Stimulated activated naive CD8-positive, alpha-beta T cell treated with anti-CD3 and anti-CD28 coated beads, Interleukin-15, amount 100 ng/mL, for 72 hours (primary cell): Measurements from ENCODE around the gene CXCR3.
"Not testable (repeated sequence)": the region's sequence is repeated elsewhere in the genome, so short reads cannot be mapped to it uniquely, and the experiment has no call there.

Experiments used
- ATAC-seq: fragments of 150-1000 bp; cut with Tn5 transposase; 2 replicates; pipeline ENCODE4 v1.10.0; 2021; ENCODE audit warnings: mild to moderate bottlenecking, moderate library complexity
- DNase-seq, 2 donors: peaks; one replicate each; pipeline ENCODE4 v3.0.0; 2021 to 2022
- H3K27ac Mint-ChIP-seq, 2 donors: one replicate each; pipeline ENCODE4 v1.8.0; 2022; ENCODE audit warnings: mild to moderate bottlenecking in 2 of 2, mixed read lengths in 2 of 2, moderate library complexity in 2 of 2
- H3K27me3 Mint-ChIP-seq: one replicate; pipeline ENCODE4 v1.8.0; 2022; ENCODE audit warnings: mixed read lengths
- H3K4me1 Mint-ChIP-seq: one replicate; pipeline ENCODE4 v1.8.0; 2022; ENCODE audit warnings: mild to moderate bottlenecking, mixed read lengths
- H3K4me3 Mint-ChIP-seq, 2 donors: one replicate each; pipeline ENCODE4 v1.8.0; 2022; ENCODE audit warnings: mild to moderate bottlenecking in 2 of 2, mixed read lengths in 2 of 2, moderate library complexity in 1 of 2
- H3K9me3 Mint-ChIP-seq, 2 donors: one replicate each; pipeline ENCODE4 v1.8.0; 2022; ENCODE audit warnings: mixed read lengths in 2 of 2

Gene CXCR3

DNA sequence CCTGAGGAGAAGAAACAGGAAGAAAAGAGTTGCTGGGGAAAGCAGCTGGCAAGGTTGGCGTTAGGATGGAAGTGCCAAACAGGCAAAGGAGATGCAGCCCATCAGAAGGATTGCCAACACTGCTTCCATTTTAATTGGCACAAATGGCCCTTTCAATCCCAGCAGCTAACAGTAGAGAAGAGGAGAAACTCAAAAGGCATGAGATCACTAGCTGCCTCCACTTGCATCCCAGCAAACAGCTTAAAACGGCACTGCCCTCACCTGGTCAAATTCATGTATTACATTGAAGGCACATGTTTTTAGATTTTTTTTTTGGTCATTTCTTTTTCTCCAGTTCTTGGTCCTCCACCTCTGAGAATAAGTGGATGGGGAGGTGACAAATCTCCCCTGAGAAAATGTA is 34.1 kb upstream of the CXCR3 start:
- Mint-ChIP-seq H3K27me3 (no peaks in the 10 kb centered on the region), H3K4me1 (peaks cover 36% of the 10 kb centered on the region), H3K4me3 (no peak overlapping the region), H3K27ac (no peak overlapping the region), H3K9me3 (no peaks in the 10 kb centered on the region)
- ATAC-seq, result peak; percentile 59
- DNase-seq, result peak; percentile 50 to 53

DNA sequence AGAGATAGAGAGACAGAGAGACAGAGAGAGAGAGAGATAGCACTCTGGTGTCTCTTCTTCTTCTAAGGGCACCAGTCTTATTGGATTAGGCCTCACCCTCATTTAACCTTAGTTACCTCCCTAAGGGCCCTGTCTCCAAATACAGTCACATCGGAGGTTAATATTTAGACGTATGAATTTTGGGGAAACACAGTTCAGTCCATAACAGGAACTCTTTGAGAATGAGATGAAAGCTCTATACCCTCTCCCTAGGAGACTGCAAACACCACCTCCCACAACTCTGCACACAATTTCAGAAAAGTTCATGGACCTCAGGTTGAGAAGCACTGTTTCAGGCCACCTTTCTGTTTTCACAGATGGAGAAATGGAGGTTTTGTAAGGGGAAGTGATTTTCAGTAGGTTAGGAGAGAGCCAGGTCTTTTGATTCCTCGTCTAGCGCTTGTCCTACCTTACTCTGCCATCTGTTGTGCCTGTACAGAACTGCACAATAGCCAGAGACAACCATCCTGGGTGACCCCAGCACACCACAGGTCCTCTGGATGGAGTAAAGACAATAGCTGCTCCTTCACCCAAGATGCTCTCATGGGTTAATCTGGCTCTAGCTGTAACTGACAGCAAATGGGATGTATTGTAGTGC is 32.1 kb upstream of the CXCR3 start:
- peaks cover 36% of the 10 kb centered on the region for H3K4me1 Mint-ChIP-seq
- peak overlapping the region in 1 of 2 donors; percentile 74 for H3K27ac Mint-ChIP-seq
- peak; percentile 99 for ATAC-seq
- no peaks in the 10 kb centered on the region for H3K27me3 Mint-ChIP-seq
- no peaks in the 10 kb centered on the region for H3K9me3 Mint-ChIP-seq
- DNase-seq, result peak; percentile 33 to 53
- no peak overlapping the region for H3K4me3 Mint-ChIP-seq

DNA sequence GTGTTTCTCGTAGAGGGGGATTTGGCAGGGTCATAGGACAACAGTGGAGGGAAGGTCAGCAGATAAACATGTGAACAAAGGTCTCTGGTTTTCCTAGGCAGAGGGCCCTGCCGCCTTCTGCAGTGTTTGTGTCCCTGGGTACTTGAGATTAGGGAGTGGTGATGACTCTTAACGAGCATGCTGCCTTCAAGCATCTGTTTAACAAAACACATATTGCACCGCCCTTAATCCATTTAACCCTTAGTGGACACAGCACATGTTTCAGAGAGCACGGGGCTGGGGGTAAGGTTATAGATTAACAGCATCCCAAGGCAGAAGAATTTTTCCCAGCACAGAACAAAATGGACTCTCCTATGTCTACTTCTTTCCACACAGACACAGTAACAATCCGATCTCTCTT is 26.1 kb upstream of the CXCR3 start:
- H3K4me1 Mint-ChIP-seq, result peaks cover 18% of the 10 kb centered on the region

DNA sequence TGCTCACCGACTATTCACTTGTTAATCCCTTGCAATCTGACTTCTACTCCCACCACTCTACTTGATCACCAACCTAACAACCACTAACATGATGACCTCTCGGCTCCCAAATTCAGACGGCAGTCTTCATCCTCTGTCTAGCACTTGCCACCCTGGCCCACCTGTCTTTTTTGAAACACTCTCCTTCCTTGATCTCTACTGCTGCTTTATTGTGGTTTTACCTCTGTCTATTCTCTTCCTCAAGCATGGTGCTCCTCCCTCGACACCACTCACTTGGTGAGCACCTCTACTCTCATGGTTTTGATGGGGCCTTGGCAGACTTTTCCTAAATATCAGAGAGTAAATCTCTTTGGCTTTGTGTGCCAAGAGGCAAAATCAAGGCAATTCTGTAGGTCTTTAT is 21.7 kb upstream of the CXCR3 start:
- Mint-ChIP-seq H3K27me3 (no peaks in the 10 kb centered on the region), H3K27ac (no peak overlapping the region), H3K9me3 (no peaks in the 10 kb centered on the region), H3K4me3 (no peak overlapping the region), H3K4me1 (peaks cover 7% of the 10 kb centered on the region)
- ATAC-seq (no peak), DNase-seq (no peak)

More for the DNA sequence above, 26.1 kb upstream of the CXCR3 start:
- not testable (repeated sequence) for H3K27ac Mint-ChIP-seq, H3K4me3 Mint-ChIP-seq, ATAC-seq, DNase-seq, H3K9me3 Mint-ChIP-seq, H3K27me3 Mint-ChIP-seq

DNA sequence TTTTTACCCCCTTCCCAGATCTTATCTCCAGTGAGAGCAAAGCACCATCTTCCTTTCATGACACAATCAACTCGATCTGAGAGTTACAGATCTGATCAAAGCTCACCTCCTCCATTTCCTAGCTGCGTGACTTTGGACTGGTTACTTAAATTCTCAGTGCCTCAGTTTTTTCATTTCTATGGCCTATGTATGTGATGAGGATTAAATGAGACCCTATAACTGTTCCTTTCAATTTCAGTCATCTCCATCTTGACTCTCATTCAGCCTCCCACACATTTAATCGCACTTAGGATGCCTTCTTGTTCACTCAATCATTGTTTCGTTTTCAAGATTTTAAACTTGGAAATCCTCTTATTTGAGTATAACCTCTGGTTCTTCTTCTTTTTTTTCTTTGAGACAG is 20.1 kb upstream of the CXCR3 start:
- DNase-seq (no peak), ATAC-seq (peak; percentile 55)
- Mint-ChIP-seq H3K9me3 (no peaks in the 10 kb centered on the region), H3K4me3 (no peak overlapping the region), H3K27me3 (no peaks in the 10 kb centered on the region), H3K27ac (no peak overlapping the region), H3K4me1 (peaks cover 11% of the 10 kb centered on the region)

DNA sequence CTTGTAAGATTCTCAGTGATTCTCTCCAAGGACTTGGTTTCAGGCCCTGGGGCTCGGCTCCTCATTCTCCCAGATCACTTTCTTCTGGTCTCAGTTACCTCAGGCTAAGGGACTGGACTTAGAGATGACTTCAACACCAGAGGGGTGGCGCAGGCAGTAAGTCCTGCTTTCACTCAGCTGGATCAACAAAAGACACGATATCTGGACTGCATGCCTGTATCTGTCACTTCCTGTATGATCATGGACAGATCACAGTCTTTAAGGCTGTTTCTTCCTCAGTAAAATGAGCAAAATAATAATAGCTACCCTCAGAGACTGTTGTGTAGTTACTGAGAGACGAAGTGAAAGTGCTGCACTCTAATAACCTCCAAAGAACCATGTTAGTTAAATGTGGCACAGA is 19.5 kb upstream of the CXCR3 start:
- H3K9me3 Mint-ChIP-seq, result no peaks in the 10 kb centered on the region
- ATAC-seq (peak; percentile 58), DNase-seq (no peak)
- no peak overlapping the region for H3K27ac Mint-ChIP-seq
- H3K27me3 Mint-ChIP-seq, result no peaks in the 10 kb centered on the region
- H3K4me1 Mint-ChIP-seq, result peaks cover 17% of the 10 kb centered on the region
- H3K4me3 Mint-ChIP-seq, result no peak overlapping the region

DNA sequence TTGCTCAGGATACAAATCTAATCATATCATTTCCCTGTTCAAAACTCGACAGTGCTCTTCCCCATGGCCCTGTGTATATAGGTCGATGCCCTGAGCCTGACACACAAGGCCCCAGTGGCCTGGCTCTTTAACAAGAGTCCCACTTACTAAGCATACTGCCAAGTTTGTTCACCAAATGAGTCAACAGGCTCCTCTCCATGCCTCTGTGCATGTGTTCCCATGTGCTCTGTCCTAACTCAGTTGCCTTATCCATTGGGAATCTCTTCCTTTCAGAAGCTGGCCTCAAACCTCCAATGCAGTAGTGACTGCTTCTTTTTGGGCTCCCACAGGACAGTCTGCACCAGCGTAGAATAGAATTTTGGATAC is 18.9 kb upstream of the CXCR3 start:
- no peaks in the 10 kb centered on the region for H3K27me3 Mint-ChIP-seq
- peaks cover 22% of the 10 kb centered on the region for H3K4me1 Mint-ChIP-seq
- H3K4me3 Mint-ChIP-seq, result peak overlapping the region; percentile 57 to 74
- peak; percentile 74 for ATAC-seq
- no peak overlapping the region for H3K27ac Mint-ChIP-seq
- no peak for DNase-seq
- no peaks in the 10 kb centered on the region for H3K9me3 Mint-ChIP-seq

DNA sequence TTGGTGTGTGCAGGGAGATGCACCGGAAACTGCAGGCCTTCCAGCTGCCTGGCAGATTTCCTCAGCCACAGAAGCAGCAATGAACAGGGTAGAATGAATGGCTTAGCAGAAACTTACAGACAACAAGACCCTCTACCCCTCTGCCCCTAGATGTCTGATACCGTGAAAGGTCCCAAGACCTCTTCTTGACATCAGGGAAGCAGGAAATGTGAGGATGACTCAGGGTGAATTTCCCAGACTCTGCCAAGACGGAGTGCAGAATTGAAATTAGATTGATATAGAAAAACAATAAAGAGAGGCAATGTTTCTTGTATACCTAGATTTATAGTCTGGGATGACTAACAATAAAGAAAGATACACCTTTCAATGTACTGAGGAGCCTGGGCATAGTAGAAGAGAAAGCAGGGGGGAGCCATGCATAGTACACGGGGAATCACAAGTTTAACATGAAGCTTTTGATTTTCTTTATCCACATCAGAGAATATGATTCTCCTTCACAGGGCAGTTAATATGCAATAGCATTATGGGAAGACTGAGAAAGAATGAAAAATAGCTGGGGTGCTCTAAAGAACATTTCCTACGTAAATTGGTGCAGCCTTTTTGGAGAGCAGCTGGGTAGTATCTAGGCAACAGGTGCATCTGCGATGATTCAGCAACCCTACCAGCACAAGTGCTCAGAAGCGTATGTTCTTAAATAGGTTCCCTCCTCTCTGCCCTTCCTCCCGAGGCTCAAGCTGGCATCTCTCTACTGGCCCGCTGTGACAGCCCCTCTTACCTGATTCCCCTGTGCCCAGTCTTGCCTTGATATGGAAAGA is 18.3 kb upstream of the CXCR3 start:
- Mint-ChIP-seq H3K4me1 (peaks cover 22% of the 10 kb centered on the region), H3K4me3 (peak overlapping the region; percentile 57 to 74), H3K9me3 (no peaks in the 10 kb centered on the region), H3K27ac (peak overlapping the region in 1 of 2 donors; percentile 77), H3K27me3 (no peaks in the 10 kb centered on the region)
- no peak for DNase-seq
- peak; percentile 78 for ATAC-seq

DNA sequence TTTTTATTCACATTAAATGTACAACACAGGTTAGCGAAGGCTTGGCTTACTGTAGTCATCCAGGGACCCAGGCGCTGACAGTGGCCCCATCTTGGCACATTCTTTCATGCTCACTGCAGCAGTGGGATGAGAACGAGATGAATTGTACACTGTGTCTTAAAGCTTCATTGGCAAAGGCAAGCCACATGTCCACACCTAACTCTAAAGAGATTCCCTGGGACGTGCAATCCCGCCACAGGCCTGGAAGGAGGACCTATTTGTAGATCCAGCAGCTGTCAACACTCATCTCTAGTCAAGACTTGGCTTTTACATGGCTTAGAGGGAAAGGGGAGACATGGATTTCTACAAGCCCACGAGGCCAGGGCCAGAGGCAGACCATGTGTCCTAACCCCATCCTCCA is 16.1 kb upstream of the CXCR3 start:
- ATAC-seq (no peak), DNase-seq (no peak)
- no peaks in the 10 kb centered on the region for H3K9me3 Mint-ChIP-seq
- H3K27ac Mint-ChIP-seq, result peak overlapping the region in 1 of 2 donors; percentile 86
- no peak overlapping the region for H3K4me3 Mint-ChIP-seq
- no peaks in the 10 kb centered on the region for H3K27me3 Mint-ChIP-seq
- H3K4me1 Mint-ChIP-seq, result peaks cover 21% of the 10 kb centered on the region

DNA sequence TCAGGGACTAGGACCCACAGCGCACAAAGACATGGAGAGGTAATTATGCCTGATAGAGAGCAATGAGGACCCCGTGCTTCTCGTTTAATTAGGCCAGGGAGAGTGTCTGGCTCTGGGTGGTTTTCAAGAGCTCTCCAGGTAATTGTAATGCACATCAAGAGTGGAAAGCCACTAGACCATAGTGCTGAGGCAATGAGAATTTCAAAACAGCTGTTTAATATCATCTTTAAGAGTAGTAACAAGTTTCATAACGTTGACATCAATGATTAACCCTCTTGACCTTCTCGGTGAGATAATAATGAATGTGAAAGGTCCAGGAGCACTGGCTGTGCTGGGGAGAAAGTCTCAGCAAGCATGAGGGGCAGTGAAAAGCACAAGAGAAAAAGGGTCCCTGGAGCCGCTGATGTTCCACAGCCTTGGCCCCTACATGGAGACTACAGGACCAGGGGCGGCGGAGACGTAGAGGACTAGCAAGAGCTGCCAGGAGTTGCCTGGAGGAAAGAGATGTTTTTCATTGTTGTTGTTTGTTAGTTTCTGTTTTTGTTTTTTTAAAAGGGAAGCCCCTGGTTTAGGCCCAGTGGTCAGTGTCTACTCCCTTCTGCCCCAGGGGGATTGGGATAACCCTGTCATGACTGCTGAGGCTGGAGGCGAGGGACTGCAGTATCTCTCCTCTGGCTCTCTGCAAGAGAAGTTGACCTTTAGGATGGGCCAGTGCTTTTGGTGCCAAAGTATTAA is 14.8 kb upstream of the CXCR3 start:
- no peaks in the 10 kb centered on the region for H3K27me3 Mint-ChIP-seq
- ATAC-seq (no peak), DNase-seq (no peak)
- no peak overlapping the region for H3K27ac Mint-ChIP-seq
- no peaks in the 10 kb centered on the region for H3K9me3 Mint-ChIP-seq
- H3K4me3 Mint-ChIP-seq, result no peak overlapping the region
- peaks cover 29% of the 10 kb centered on the region for H3K4me1 Mint-ChIP-seq

DNA sequence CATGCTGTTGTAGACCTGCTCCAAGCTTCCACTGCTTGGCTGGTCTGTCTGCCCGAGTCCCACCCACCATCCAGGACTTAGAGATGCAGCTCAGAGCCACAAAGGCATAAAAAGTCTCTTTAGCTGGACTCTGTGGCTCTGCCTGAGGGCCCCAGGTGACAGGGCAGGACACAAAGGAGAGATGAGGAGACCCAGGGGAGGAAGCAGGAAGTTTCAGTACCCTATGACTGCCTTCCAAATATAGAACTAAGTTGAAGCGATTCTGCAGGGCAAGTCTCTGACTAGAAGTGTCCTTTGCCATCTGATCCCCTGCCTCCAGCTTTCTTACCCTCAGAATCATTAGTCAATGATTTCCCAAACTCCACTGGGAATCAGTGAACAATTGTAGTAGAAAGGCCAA is 11.2 kb upstream of the CXCR3 start:
- Mint-ChIP-seq H3K27ac (no peak overlapping the region), H3K27me3 (no peaks in the 10 kb centered on the region), H3K4me3 (no peak overlapping the region), H3K9me3 (no peaks in the 10 kb centered on the region), H3K4me1 (peaks cover 41% of the 10 kb centered on the region)
- DNase-seq (no peak), ATAC-seq (no peak)

DNA sequence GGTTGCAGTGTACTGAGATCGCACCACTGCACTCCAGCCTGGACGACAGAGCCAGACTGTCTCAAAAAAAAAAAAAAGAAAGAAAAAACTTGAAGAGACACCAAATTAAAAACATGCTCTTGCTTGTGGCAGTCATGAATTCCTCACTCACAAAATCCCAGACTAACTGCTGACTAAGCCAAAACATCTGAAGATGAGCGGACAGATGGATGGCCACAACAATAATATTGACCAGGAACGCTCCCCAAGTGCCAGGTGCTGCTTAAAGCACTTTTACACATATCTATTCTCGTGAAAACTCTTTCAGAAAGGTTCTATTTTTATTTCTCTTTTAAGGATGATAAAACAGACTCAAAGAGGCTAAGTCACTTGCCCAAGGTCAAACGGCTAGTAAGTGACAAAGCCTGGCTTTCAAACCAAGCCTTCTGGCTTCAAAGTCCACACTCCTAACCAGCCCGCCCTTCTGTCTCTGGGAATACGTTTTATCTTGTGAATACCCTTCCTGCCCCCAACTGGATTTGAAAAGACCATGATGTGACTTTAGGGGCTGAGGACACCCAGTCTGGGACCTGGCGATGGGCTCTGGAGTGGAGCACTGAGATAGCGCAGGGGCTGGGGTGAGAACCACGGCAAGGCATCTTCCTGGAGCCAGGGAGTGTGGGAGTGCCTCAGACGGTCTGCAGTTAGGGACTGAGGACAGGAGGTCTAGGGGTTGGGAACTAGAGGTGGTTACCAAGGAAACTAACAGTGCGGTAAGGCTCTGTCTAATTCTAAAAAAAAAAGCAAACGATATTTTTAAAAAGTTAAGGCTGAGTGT is 9.5 kb upstream of the CXCR3 start:
- Mint-ChIP-seq H3K27ac (no peak overlapping the region), H3K4me1 (peaks cover 48% of the 10 kb centered on the region), H3K27me3 (no peaks in the 10 kb centered on the region), H3K4me3 (no peak overlapping the region), H3K9me3 (no peaks in the 10 kb centered on the region)
- DNase-seq, result no peak
- ATAC-seq, result no peak

DNA sequence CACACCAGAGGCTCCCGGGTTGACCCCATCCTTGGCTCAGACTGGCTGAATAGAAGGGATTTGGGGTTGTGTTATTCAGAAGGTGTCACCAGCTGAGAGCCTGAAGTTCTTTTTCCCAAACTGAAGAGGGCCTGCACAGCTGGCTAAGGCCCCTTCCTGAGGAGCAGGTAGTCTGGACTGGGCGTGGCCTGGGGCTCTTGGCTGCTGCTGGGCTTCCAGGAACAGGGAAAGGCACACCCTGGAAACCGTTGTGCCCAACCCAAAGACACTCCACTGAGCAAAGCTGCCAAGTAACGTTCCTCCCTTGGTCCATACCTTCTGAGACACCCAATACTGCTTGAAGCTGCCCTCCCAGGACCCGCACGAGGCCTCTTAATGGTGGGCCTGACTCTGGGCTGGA is 8.3 kb upstream of the CXCR3 start:
- peaks cover 55% of the 10 kb centered on the region for H3K4me1 Mint-ChIP-seq
- no peak for DNase-seq
- H3K27me3 Mint-ChIP-seq, result no peaks in the 10 kb centered on the region
- H3K27ac Mint-ChIP-seq, result peak overlapping the region in 1 of 2 donors; percentile 63
- no peak overlapping the region for H3K4me3 Mint-ChIP-seq
- no peaks in the 10 kb centered on the region for H3K9me3 Mint-ChIP-seq
- no peak for ATAC-seq

DNA sequence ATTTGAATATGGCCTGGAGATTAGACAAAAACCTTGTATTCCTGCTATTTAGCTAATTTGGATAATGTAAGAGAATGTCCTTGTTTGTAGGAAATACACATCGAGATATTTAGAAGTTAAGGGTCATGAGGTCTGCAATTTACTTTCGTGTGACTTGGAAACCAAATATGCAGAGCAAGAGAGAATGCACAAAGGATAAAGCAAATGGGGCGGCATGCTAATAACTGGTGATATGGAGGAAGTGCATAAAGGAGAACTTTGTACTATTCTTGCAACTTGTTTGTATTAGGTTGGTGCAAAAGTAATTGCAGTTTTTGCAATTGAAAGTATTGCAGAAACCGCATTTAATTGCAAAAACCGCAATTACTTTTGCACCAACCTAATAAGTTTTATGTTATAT is 7.2 kb upstream of the CXCR3 start:
- DNase-seq (no peak), ATAC-seq (no peak)
- H3K27ac Mint-ChIP-seq, result no peak overlapping the region
- H3K4me3 Mint-ChIP-seq, result no peak overlapping the region
- peaks cover 65% of the 10 kb centered on the region for H3K4me1 Mint-ChIP-seq
- no peaks in the 10 kb centered on the region for H3K27me3 Mint-ChIP-seq
- no peaks in the 10 kb centered on the region for H3K9me3 Mint-ChIP-seq

DNA sequence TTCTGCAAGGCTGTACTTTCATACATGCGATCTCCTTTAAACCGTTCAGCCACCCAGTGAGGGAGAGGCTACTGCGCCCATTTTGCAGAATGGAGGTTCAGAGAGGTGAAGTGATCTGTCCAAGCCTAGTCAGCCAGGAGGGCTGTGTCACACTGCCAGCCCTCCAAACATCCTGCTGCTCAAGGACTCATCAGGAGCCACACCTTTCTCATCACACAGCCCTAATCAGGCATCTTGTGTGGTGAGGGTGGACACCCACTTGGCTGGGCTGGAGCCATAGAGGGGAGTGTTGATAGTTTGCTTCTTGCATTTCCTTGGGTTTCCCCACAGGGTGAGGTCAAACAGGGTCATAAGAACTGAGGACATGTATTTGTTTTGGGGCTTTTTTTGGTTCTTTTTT is 5.4 kb upstream of the CXCR3 start:
- peak in 1 of 2 donors; percentile 50 for DNase-seq
- Mint-ChIP-seq H3K4me3 (peak overlapping the region; percentile 73 to 86), H3K4me1 (peaks cover 67% of the 10 kb centered on the region), H3K27ac (peak overlapping the region; percentile 53 to 99), H3K27me3 (no peaks in the 10 kb centered on the region), H3K9me3 (no peaks in the 10 kb centered on the region)
- peak; percentile 51 for ATAC-seq
